ENCODE measurements around the gene IL22.

- TF ChIP-seq HDGF (IDR thresholded peaks at IDR 0.05; ENCODE audit: borderline replicate concordance) (no peak), ZNF384 (IDR thresholded peaks at IDR 0.05) (no peak), L3MBTL2 (conservative IDR thresholded peaks at IDR 0.05) (no peak), ELF4 (IDR thresholded peaks at IDR 0.05) (no peak), PKNOX1 (IDR thresholded peaks at IDR 0.05) (no peak), SP1 (IDR thresholded peaks at IDR 0.05) (no peak)
These were observed 19.3 kb downstream of the IL22 start for GRCh38 chr12:68234140-68234539.

Measured in HEK293T (cell line).